Activated naive CD4-positive, alpha-beta T cell treated with anti-CD3 and anti-CD28 coated beads, Interleukin-2, amount 10 ng/mL, durations not matched to agents 7 days and 5 days (primary cell): ENCODE measurements around the gene SMIM22.
"Not testable (repeated sequence)": the region's sequence is repeated elsewhere in the genome, so short reads cannot be mapped to it uniquely, and the experiment has no call there.

Source experiments
- CTCF ChIA-PET: fragments of 350-600 bp; sonication (Branson Sonifier 250); formaldehyde crosslinking; loops from one replicate; lab custom pipeline; 2021; ENCODE audit warnings: antibody characterized with exemption; lab: Charles Lee
- DNase-seq: peaks from one replicate; pipeline ENCODE4 v3.0.0-alpha.2; 2020
- H3K27ac Mint-ChIP-seq: one replicate; pipeline ENCODE4 v1.8.0; 2021; ENCODE audit warnings: mild to moderate bottlenecking, moderate library complexity, mixed read lengths
- H3K27me3 Mint-ChIP-seq: one replicate; pipeline ENCODE4 v1.8.0; 2021; ENCODE audit warnings: mild to moderate bottlenecking, mixed read lengths
- H3K36me3 Mint-ChIP-seq: one replicate; pipeline ENCODE4 v1.8.0; 2021; ENCODE audit warnings: mixed read lengths
- H3K4me1 Mint-ChIP-seq: one replicate; pipeline ENCODE4 v1.8.0; 2021; ENCODE audit warnings: mixed read lengths
- H3K4me3 Mint-ChIP-seq: one replicate; pipeline ENCODE4 v1.8.0; 2021; ENCODE audit warnings: mild to moderate bottlenecking, moderate library complexity, mixed read lengths
- H3K9me3 Mint-ChIP-seq: one replicate; pipeline ENCODE4 v1.8.0; 2021; ENCODE audit warnings: mixed read lengths

SMIM22 gene

GRCh38 chr16:4780235-4780634, 14.9 kb upstream of the SMIM22 start:
- CTCF ChIA-PET = no interaction called here
- no peaks in the 10 kb centered on the region for H3K9me3 Mint-ChIP-seq
- DNase-seq = no peak
- H3K4me3 Mint-ChIP-seq = no peak overlapping the region
- H3K27me3 Mint-ChIP-seq = peaks cover 4% of the 10 kb centered on the region
- H3K36me3 Mint-ChIP-seq = no peaks in the 10 kb centered on the region
- H3K27ac Mint-ChIP-seq = no peak overlapping the region
- no peaks in the 10 kb centered on the region for H3K4me1 Mint-ChIP-seq

- Mint-ChIP-seq H3K27me3 (peaks cover 4% of the 10 kb centered on the region), H3K9me3 (no peaks in the 10 kb centered on the region), H3K4me3 (no peak overlapping the region), H3K4me1 (no peaks in the 10 kb centered on the region), H3K36me3 (no peaks in the 10 kb centered on the region), H3K27ac (no peak overlapping the region)
- DNase-seq = no peak
- CTCF ChIA-PET = no interaction called here
Observed at GRCh38 chr16:4783251-4783950, 11.8 kb upstream of the SMIM22 start.

GRCh38 chr16:4783951-4784336, 11.2 kb upstream of the SMIM22 start:
- H3K27ac Mint-ChIP-seq = no peak overlapping the region
- H3K9me3 Mint-ChIP-seq = no peaks in the 10 kb centered on the region
- H3K36me3 Mint-ChIP-seq = no peaks in the 10 kb centered on the region
- H3K27me3 Mint-ChIP-seq = peaks cover 4% of the 10 kb centered on the region
- CTCF ChIA-PET = no interaction called here
- no peak overlapping the region for H3K4me3 Mint-ChIP-seq
- no peak for DNase-seq
- H3K4me1 Mint-ChIP-seq = no peaks in the 10 kb centered on the region

GRCh38 chr16:4784444-4784987, 10.7 kb upstream of the SMIM22 start:
- H3K27ac Mint-ChIP-seq = not testable (repeated sequence)

GRCh38 chr16:4785758-4786433, 9.3 kb upstream of the SMIM22 start:
- no peaks in the 10 kb centered on the region for H3K9me3 Mint-ChIP-seq
- peaks cover 11% of the 10 kb centered on the region for H3K27me3 Mint-ChIP-seq
- no peak for DNase-seq
- CTCF ChIA-PET = no interaction called here
- H3K4me3 Mint-ChIP-seq = no peak overlapping the region
- peaks cover 3% of the 10 kb centered on the region for H3K4me1 Mint-ChIP-seq
- H3K27ac Mint-ChIP-seq = peak overlapping the region; percentile 45
- no peaks in the 10 kb centered on the region for H3K36me3 Mint-ChIP-seq

More at GRCh38 chr16:4784444-4784987, 10.7 kb upstream of the SMIM22 start:
- H3K27me3 Mint-ChIP-seq, CTCF ChIA-PET, H3K36me3 Mint-ChIP-seq, H3K4me1 Mint-ChIP-seq, DNase-seq, H3K9me3 Mint-ChIP-seq, H3K4me3 Mint-ChIP-seq: not testable (repeated sequence)

GRCh38 chr16:4787068-4787467, 8.1 kb upstream of the SMIM22 start:
- no peaks in the 10 kb centered on the region for H3K9me3 Mint-ChIP-seq
- peaks cover 12% of the 10 kb centered on the region for H3K27me3 Mint-ChIP-seq
- H3K36me3 Mint-ChIP-seq = no peaks in the 10 kb centered on the region
- CTCF ChIA-PET = no interaction called here
- peaks cover 7% of the 10 kb centered on the region for H3K4me1 Mint-ChIP-seq
- DNase-seq = no peak
- H3K4me3 Mint-ChIP-seq = no peak overlapping the region
- H3K27ac Mint-ChIP-seq = no peak overlapping the region

GRCh38 chr16:4787627-4788482, 7.3 kb upstream of the SMIM22 start, which contains the start of gene SEPTIN12:
TSS of gene SEPTIN12 (minus strand) at chr16:4788345. CDS start at chr16:4787645, 700 bp downstream.
- H3K4me1 Mint-ChIP-seq = peaks cover 7% of the 10 kb centered on the region
- H3K4me3 Mint-ChIP-seq = no peak within 1 kb of the TSS
- no peaks in the 10 kb centered on the region for H3K9me3 Mint-ChIP-seq
- no peaks in the 10 kb centered on the region for H3K36me3 Mint-ChIP-seq
- peaks cover 12% of the 10 kb centered on the region for H3K27me3 Mint-ChIP-seq
- no peak for DNase-seq
- no peak within 1 kb of the TSS for H3K27ac Mint-ChIP-seq
- CTCF ChIA-PET = interaction anchor here (0.6 kb wide), 1 partner anchor 86 kb away, joined by 3 read pairs; no protein-coding TSS in a partner anchor

- DNase-seq = no peak
- CTCF ChIA-PET = interaction anchor here (0.6 to 0.7 kb wide), 2 partner anchors 87 to 280 kb away, joined by 3 read pairs; no protein-coding TSS in a partner anchor
- no peaks in the 10 kb centered on the region for H3K9me3 Mint-ChIP-seq
- peaks cover 7% of the 10 kb centered on the region for H3K4me1 Mint-ChIP-seq
- peaks cover 12% of the 10 kb centered on the region for H3K27me3 Mint-ChIP-seq
- H3K36me3 Mint-ChIP-seq = no peaks in the 10 kb centered on the region
- H3K4me3 Mint-ChIP-seq = no peak overlapping the region
- H3K27ac Mint-ChIP-seq = no peak overlapping the region
Observed at GRCh38 chr16:4788489-4788889, 6.7 kb upstream of the SMIM22 start.

GRCh38 chr16:4788910-4789309, 6.3 kb upstream of the SMIM22 start:
- H3K27ac Mint-ChIP-seq = no peak overlapping the region
- peaks cover 11% of the 10 kb centered on the region for H3K27me3 Mint-ChIP-seq
- CTCF ChIA-PET = interaction anchor here (0.7 kb wide), 1 partner anchor 281 kb away, joined by 3 read pairs; no protein-coding TSS in a partner anchor
- DNase-seq = no peak
- no peaks in the 10 kb centered on the region for H3K36me3 Mint-ChIP-seq
- no peaks in the 10 kb centered on the region for H3K9me3 Mint-ChIP-seq
- no peak overlapping the region for H3K4me3 Mint-ChIP-seq
- peaks cover 7% of the 10 kb centered on the region for H3K4me1 Mint-ChIP-seq

- Mint-ChIP-seq H3K27me3 (peaks cover 8% of the 10 kb centered on the region), H3K36me3 (no peaks in the 10 kb centered on the region), H3K4me3 (no peak overlapping the region), H3K9me3 (no peaks in the 10 kb centered on the region), H3K4me1 (peaks cover 7% of the 10 kb centered on the region), H3K27ac (no peak overlapping the region)
- no peak for DNase-seq
- CTCF ChIA-PET = no interaction called here
Observed at GRCh38 chr16:4790261-4790660, 4.9 kb upstream of the SMIM22 start.

- Mint-ChIP-seq H3K27ac (no peak overlapping the region), H3K4me3 (no peak overlapping the region), H3K27me3 (peaks cover 8% of the 10 kb centered on the region), H3K9me3 (no peaks in the 10 kb centered on the region), H3K36me3 (no peaks in the 10 kb centered on the region), H3K4me1 (peaks cover 7% of the 10 kb centered on the region)
- no peak for DNase-seq
- CTCF ChIA-PET = no interaction called here
Observed at GRCh38 chr16:4790871-4791270, 4.3 kb upstream of the SMIM22 start.

- Mint-ChIP-seq H3K9me3 (no peaks in the 10 kb centered on the region), H3K4me3 (no peak overlapping the region), H3K36me3 (no peaks in the 10 kb centered on the region), H3K4me1 (peaks cover 7% of the 10 kb centered on the region), H3K27me3 (peaks cover 8% of the 10 kb centered on the region), H3K27ac (no peak overlapping the region)
- DNase-seq = no peak
- CTCF ChIA-PET = no interaction called here
Observed at GRCh38 chr16:4792951-4793513, 2.1 kb upstream of the SMIM22 start.

- DNase-seq = no peak
- no peaks in the 10 kb centered on the region for H3K27me3 Mint-ChIP-seq
- H3K27ac Mint-ChIP-seq = no peak overlapping the region
- H3K4me3 Mint-ChIP-seq = no peak overlapping the region
- no peaks in the 10 kb centered on the region for H3K36me3 Mint-ChIP-seq
- CTCF ChIA-PET = no interaction called here
- H3K9me3 Mint-ChIP-seq = no peaks in the 10 kb centered on the region
- peaks cover 11% of the 10 kb centered on the region for H3K4me1 Mint-ChIP-seq
Observed at GRCh38 chr16:4795828-4796572, 831 bp downstream of the SMIM22 start.
